Posterior vena cava (tissue), 2 donors: ENCODE data around the gene KCNG2. TPM values are rescaled to one million over a fixed set of nuclear protein-coding genes. Genes with fewer than 3 reads are reported as not detected.
"Not testable (repeated sequence)": the region's sequence is repeated elsewhere in the genome, so short reads cannot be mapped to it uniquely, and the experiment has no call there.

Experiments
- DNase-seq: peaks from one replicate; pipeline ENCODE4 v3.0.0-alpha.2; 2020; ENCODE audit warnings: low spot score
- intact Hi-C, 2 donors: fragments of 100-400 bp; cut with DNase I; formaldehyde crosslinking; loops; one replicate each; pipeline versions ENCODE4 v1.14.1 to v1.14.2; 2022 to 2023
- total RNA-seq, 2 donors: library from RNA; stranded (reverse); fragmentation: NEBNext Ultra II Directional; extraction: Animal tissue kit (Norgen Biotek cat#: 25700); gene quantifications; one replicate each; pipeline ENCODE4 v1.2.1, GENCODE V29; 2021
- donor health status: DM: yes; HTN: yes; CAD: no.
- donor health status: DM: yes; HTN: yes; CAD: no.

KCNG2 gene
- total RNA-seq, 2 donors from 2014 or later, result 0.38 to 0.56 TPM

DNA sequence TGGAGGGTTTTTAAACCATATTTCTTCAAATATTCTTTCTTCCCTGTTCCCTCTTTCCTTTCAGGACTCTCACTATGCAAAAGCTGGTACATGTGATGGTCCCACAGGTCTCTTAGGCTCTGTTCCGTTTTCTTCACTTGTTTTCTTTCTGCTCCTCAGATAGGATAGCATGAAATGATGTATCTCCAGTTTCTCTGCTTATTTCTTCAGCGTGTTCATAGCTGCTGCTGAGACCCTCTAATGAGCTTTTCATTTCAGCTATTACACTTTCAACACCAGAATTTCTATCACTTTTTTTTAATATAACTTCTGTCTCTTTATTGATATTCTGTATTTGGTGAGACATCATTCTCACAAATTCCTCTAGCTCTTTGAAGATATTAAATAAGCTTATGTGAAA, 63.9 kb downstream of the KCNG2 start:
- DNase-seq, result no peak
- intact Hi-C loops, result no loop called here

DNA sequence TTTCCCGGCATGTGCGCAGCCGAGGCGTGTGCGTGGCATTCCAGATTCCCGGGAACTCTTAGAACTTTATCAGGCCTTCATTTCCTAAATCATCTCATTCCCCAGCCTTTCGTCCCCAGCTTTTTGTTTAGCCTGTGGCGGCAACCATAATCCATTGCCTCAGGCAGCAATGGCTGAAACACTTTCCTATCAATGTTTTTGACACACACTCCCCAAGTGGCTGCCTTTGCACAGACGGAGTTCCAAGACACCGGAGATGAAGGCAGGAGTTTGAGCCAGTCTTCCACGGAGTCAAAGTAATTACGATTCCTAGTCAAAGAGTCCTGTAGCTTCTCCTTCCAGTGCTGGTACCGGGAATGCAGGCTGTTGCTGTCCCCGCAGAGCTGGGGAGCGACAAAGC, 64.8 kb downstream of the KCNG2 start:
- no peak for DNase-seq
- intact Hi-C loops, result no loop called here

DNA sequence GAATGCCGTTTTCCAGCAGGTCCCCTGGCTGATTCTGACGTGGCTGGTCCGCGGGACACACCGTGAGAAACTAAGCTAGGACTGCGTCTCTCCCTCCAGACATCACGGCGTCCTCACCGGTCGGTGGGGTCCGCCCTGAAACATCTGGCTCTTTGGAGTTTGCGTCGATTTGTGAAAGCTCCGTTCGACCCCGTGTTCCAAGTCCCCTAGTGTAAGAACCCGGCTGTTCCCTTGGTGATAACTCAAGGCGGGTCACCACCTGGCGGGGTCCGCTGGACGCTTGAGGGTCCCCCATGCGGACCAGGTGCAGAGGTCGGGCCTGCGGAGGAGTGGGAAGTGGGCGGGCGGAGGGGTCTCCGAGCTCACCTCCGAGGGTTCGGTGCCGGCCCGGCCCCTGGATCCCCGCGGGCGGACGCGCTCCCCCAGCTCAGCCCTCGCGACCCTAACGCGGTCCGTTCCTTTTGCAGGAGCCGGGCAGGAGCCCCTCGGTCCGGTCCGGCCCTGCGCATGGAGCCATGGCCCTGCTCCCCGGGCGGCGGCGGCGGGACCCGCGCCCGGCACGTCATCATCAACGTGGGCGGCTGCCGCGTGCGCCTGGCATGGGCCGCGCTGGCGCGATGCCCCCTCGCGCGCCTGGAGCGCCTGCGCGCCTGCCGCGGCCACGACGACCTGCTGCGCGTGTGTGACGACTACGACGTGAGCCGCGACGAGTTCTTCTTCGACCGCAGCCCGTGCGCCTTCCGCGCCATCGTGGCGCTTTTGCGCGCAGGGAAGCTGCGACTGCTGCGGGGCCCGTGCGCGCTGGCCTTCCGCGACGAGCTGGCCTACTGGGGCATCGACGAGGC, 65.6 kb downstream of the KCNG2 start:
- intact Hi-C loops, result no loop called here
- peak; percentile 79 for DNase-seq

DNA sequence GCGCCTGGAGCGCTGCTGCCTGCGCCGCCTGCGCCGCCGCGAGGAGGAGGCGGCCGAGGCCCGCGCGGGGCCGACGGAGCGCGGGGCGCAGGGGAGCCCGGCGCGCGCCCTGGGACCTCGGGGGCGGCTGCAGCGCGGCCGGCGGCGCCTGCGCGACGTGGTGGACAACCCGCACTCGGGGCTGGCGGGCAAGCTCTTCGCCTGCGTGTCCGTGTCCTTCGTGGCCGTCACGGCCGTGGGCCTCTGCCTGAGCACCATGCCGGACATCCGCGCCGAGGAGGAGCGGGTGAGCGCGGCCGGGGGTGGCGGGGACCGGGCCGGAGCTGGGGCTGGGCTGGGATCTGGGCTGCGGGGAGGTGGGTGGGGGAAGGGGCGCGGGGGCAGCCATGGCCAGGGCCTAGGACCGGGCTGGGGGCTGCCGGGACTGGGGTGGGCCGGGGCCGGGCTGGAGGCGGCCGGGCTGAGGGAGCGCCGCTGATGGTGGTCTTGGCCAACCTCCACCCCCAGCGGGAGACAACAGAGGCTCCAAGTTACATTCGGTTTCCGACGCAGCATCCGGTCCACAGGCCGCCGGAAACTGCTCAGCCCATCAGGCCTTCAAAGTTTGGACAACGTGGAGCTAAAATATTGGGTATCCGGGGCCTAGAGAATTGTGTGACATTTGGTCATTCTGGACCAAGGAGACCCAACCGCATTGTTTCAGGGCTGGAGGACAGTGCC, 66.4 kb downstream of the KCNG2 start:
- peak; percentile 53 for DNase-seq
- intact Hi-C loops, result no loop called here

DNA sequence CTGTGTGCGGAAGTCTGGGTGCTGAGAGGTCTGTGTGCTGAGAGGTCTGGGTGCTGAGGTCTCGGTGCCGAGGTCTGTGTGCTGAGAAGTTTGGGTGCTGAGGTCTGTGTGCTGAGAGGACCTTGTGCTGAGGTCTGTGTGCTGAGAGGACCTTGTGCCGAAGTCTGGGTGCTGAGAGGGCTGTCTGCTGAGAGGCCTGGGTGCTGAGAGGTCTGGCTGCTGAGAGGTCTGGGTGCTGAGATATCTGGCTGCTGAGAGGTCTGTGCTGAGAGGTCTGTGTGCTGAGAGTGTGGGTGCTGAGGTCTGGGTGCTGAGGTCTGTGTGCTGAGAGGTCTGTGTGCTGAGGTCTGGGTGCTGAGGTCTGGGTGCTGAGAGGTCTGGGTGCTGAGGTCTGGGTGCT, 67.2 kb downstream of the KCNG2 start:
- intact Hi-C loops, DNase-seq: not testable (repeated sequence)

DNA sequence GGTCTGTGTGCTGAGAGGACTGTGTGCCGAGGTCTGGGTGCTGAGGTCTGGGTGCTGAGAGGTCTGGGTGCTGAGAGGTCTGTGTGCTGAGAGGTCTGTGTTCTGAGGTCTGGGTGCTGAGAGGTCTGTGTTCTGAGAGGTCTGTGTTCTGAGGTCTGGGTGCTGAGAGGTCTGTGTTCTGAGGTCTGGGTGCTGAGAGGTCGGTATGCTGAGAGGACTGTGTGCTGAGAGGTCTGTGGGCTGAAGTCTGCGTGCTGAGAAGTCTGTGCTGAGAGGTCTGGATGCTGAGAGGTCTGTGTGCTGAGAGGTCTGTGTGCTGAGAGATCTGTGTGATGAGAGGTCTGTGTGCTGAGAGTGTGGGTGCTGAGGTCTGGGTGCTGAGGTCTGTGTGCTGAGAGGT, 68.2 kb downstream of the KCNG2 start:
- intact Hi-C loops, DNase-seq: not testable (repeated sequence)

DNA sequence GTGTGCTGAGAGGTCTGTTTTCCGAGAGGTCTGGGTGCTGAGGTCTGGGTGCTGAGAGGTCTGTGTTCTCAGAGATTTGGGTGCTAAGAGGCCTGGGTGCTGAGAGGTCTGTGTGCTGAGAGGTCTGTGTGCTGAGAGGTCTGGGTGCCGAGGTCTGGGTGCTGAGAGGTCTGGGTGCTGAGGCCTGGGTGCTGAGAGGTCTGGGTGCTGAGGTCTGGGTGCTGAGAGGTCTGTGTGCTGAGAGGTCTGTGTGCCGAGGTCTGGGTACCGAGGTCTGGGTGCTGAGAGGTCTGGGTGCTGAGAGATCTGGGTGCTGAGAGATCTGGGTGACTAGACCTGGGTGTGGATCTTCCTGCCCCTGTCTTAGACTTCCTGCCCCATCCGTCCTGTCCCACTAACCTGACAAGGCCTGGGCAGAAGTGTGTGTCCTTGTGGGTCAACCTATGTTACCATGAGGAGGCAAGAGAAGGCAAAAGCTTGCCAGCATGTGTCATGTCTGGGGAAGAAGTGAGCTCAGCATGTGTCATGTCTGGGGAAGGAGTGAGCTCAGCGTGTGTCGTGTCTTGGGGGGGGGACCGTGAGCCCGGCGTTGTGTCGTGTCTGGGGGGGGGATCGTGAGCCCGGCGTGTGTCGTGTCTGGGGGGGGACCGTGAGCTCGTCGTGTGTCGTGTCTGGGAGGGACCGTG, 69.3 kb downstream of the KCNG2 start:
- intact Hi-C loops, result no loop called here
- no peak for DNase-seq

DNA sequence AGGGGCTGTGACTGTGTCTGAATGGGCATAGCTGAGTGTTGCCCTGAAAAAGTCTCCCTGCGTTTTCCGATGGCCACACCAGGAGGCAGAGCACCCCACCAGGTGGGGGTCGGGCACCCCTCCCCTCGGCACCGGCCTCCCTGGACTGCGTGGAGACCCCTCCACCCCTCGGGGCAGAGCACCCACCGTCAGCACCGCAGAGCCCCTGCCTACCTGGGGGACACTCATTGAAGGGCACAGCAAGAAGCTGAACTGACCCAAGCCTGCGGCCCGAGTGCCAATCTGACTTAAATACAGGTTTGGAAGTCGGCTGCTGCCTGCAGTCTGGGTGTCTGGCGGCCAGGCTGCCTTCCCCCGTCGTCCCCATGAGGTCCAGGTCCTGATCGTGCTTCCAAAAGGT, 69.9 kb downstream of the KCNG2 start:
- DNase-seq, result peak; percentile 79

DNA sequence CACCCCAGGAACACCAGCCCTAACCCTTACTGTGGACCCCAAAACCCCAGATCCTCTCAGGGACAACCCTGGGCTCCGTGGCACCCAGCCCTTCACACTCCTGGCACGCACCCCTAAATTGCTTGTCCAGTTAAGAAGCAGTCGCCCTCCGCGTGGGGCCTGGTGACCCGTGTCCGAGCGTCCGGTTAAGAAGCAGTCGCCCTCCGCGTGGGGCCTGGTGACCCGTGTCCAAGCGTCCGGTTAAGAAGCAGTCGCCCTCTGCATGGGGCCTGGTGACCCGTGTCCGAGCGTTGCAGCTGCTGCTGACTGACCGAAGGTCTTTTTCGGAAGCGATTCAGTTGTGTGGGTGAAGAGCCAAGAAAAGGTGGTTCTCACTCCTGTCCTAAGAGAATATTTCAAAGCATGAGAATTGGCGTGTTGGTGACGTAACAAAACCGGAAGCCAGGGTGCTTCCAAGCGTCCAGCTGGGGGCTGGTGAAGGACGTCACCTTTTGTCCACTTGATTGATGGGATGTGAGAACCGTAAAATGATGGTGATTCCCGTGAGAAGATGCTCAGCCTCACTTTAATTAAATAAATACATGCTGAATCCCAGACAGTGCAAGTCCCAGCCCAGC, 70.5 kb downstream of the KCNG2 start:
- intact Hi-C loops, result no loop called here
- DNase-seq, result no peak

More for the DNA sequence above, 69.9 kb downstream of the KCNG2 start:
- intact Hi-C loops, result no loop called here

DNA sequence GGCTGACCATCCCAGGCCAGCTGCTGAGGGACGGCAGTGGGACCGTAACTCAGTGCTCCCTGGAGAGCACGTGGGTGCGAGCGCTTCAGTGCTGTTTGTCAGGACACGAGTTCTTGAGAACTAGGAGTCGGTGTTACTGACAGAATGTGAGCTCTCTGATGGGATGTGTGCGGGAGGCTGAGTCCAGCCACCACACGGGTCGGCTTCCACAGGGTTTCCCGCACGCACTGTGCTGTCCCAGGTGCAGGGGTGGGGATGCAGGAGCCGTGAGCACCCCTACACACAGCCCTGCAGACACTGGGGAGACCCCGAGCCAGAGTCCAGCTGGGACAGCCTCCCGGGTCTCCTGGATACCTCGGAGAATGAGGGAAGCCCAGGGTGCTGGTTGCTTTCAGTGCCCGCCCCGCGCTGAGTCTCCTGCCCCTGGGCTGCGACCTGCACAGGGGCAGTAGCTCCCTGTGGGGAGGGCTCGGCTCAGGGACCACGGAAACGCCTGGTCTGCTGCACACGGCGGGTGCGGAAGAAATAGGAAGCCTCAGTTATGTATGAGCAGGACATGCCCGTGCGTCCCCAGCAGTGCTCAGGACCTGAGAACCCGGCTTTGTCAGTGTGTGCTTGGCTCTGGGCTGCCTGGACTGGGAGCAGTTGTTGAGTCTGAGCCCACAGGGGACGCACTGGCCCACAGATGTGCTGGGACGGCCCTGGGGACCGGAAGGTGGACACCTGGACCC, 71.2 kb downstream of the KCNG2 start:
- intact Hi-C loops, result no loop called here
- DNase-seq, result no peak

DNA sequence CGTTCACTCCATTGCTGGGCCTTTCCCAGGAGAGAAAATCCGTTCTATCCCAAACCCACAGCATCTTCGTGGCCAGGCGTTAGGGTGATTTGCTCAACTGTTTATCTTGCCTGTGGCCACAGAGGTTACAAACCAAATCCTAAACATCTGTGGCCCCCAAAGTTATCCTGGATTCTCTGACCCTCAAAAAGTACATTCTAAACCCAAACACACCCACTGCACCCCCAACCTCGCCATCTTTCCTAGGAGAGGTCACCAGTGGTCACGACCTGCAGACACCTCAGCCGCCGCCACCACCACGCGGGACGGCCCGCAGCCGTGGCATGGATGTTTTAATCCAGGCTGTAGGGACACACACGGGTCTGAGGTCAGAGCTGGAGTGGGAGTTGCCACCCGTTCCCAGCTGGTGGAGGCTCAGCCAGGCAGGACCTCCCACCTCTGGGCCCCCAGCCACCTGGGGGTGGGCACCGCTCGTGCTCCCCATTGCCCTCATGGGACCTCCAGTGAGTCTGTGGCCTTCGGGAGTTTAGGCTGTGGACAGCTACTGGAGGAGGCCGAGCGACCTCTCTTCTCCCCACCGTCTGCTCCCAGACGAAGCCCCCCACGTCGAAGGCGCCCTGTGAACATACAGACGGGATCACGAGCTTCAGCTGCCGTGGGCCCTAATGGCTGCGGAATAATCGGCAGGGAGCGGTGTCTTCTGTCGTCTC, 72.0 kb downstream of the KCNG2 start:
- peak; percentile 75 for DNase-seq
- intact Hi-C loops, result no loop called here

DNA sequence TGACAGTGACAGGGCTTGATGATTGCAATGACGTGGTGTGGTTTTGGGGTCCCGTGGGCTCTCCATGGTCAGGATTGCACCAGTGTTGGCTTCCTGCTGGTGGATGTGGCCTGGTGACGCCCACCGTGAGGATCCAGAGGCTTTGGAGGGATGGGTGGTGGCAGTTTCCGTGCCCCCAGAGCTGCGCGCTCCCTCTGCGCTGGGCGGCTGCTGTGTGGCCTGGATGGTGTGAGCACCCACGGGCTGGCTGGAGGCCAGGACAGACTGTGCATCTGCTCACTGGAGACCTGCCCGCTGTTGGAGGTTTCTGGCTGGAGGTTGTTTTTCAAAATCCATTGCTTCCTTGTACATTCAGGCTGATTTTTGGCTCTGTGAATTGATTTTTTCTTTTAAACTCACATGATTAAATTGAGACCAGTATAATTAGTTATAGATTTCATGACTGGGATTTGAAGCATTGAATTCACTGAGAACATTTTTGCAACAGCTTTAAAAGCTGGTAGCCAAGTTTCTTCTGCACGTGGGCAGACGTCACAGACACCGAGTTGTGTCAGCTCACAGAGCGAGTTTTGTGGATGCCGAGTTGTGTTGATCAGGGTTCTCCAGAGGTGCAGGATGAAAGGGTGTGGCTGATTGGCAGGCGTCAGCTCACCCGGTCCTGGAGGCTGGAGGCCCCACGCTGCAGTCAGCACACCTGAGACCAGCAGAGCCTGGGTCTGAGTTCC, 72.7 kb downstream of the KCNG2 start:
- DNase-seq, result no peak
- intact Hi-C loops, result no loop called here

DNA sequence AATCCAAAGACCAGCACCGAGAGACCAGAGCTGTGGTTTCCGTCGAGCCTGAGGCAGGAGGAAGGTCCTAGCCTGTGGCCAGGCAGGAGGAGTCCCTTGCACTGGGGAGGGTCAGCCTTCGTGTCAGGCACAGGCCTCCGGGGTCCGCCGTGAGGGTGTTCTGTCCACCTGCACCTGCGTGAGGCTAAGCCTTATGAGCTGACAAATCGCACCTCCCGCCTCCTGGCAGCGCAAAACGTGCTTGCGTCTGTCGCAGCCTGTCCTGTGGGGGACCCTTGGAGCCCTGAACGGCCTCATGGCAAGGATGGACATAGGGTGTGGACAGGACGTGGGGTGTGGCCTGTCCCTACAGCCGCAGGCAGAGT, 73.3 kb downstream of the KCNG2 start:
- no peak for DNase-seq
- intact Hi-C loops, result no loop called here

DNA sequence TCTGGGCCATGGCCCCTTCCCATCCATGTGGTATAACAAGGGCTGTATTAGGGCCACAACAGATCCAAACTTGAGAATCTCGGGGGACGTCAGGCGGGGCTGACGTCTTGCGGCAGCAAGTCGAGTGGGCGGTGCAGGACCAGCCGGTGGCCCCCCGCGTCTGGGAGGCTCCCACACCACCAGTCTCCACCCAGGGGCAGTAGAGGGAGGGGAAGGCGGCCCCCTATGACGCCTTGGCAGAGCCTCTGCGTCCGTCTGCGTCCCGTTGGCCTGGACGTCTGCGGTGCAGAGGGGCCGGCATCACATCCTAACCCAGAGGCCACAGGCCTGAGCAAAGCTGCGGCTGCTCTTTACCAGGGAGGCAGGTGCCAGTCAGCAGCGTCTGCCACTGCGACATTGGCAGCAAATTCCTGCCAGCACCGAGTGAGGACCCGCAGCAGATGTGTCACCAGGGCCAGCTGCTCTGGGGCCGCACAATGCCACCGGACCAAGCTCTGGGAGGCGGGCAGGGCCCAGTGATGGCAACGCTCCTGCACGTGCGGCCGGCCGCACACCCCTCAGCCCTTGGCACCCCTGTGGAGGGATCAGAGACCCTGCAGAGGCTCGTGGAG, 73.8 kb downstream of the KCNG2 start:
- peak; percentile 59 for DNase-seq
- intact Hi-C loops, result no loop called here

DNA sequence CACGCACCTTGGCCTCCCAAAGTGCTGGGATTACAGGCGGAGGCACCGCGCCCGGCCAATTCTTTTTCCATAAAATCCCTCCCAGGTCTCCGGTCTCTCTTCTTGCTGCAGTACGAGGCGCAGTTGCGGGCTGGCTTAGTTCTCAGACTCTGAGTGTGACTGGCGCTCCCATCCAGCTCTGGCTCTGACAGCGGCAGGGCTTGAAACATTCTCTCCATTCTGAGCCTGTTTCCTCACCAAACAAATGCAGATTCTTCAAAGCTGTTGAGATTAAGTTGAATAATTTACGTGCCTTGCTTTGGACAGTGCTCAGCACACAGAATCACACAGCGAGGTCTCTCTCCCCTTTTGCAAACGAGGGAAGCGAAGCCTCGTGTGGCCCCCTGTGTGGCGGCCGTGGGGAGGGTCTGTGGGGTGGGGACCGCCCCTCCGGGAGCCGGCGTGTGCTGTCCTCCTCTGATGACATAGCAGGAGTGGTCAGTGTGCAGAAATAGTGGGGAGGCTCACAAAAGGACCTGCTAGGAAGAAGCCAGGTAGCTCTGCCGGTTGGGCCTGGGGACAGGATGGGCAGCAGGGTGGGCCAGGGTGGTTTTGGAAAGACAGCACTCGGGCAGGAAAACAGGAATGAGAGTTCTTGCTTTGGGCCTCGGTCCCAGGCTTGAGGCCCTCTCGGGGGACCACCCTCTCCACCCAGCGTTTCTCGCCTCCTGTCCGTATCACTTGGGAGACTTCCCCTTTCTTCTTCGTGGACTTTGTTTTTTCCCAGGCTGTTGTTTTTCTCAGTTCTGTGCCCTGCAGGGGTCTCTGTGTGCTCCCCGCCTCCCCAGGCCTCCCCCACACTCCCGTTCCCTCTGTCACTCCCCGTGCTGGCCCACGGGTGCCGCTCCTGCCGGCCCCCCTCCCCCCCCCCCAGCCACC, 75.0 kb downstream of the KCNG2 start:
- intact Hi-C loops, result no loop called here
- DNase-seq, result peak; percentile 80

DNA sequence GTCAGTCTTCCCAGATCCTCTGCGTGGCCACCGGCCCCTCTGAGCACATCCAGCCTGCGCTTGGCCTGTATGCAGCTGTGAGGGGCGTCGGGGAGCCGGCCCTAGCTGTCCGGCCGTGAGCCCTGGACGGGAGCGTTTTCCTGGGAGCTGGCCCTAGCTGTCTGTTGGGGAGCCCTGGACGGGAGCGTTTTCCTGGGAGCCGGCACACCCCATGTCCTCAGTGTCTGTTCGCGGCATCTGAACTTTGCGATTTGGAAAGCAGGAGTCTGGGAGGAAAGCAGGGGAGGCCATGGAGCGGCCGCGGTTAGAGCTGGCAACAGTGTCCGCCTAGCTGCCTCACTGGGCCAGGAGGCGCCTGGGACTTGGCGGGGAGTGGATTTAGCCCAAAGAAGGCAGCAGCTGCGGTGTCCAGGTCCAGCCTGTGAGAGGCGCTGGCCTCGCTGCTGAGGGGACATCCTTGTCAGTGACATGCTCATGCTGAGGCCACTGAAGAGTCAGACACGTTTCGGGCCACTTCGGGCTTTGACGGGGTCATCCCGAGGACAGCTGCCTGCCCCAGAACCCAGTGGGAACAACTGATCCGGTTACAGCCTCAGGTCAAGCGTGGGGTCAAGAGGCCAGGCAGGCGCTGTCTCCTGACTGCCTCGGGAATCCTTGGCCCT, 75.8 kb downstream of the KCNG2 start:
- DNase-seq, result peak; percentile 86
- intact Hi-C loops, result no loop called here
